SU-DHL-6 (cell line): ENCODE measurements around the gene NTSR2.

ENCODE experiments used
- H2AFZ ChIP-seq: fragments of 200-600 bp; sonication (generic); 2 replicates; pipeline ENCODE4 v1.6.1; 2014; ENCODE audit warnings: low read depth, mild to moderate bottlenecking, moderate library complexity, mixed read lengths, antibody characterized with exemption, low read length; ENCODE audit not compliant: severe bottlenecking
- H3F3A ChIP-seq: fragments of 200-600 bp; shearing (Covaris generic); 2 replicates; pipeline ENCODE4 v1.6.0; 2016; ENCODE audit warnings: antibody characterized with exemption, mild to moderate bottlenecking; ENCODE audit not compliant: insufficient read depth
- H3K27ac ChIP-seq: fragments of 200-600 bp; sonication (generic); 2 replicates; pipeline ENCODE4 v1.5.1; 2016; ENCODE audit warnings: low read depth, mild to moderate bottlenecking, low read length, moderate library complexity, mixed read lengths
- H3K27me3 ChIP-seq: fragments of 200-600 bp; sonication (generic), shearing (Covaris generic); 2 replicates; pipeline ENCODE4 v1.6.0; 2014; ENCODE audit warnings: mild to moderate bottlenecking, low read length
- H3K36me3 ChIP-seq: fragments of 200-600 bp; sonication (generic); 2 replicates; pipeline ENCODE4 v1.6.1; 2014; ENCODE audit warnings: mild to moderate bottlenecking, low read length, mixed read lengths
- H3K4me2 ChIP-seq: fragments of 300-600, 200-600 bp; shearing (Covaris generic), sonication (generic); 2 replicates; pipeline ENCODE4 v1.6.0; 2014; ENCODE audit warnings: low read length, low read depth, mild to moderate bottlenecking; ENCODE audit not compliant: poor library complexity, severe bottlenecking
- H3K4me3 ChIP-seq: fragments of 200-600 bp; sonication (generic); 2 replicates; pipeline ENCODE4 v1.5.1; 2014; ENCODE audit warnings: antibody characterized with exemption, low read length, mild to moderate bottlenecking, mixed read lengths; ENCODE audit not compliant: insufficient read depth, poor library complexity, severe bottlenecking
- H3K79me2 ChIP-seq: fragments of 200-600 bp; sonication (generic); 2 replicates; pipeline ENCODE4 v1.6.1; 2014; ENCODE audit warnings: mild to moderate bottlenecking, low read length, moderate library complexity; ENCODE audit not compliant: insufficient read depth
- H3K9ac ChIP-seq: fragments of 200-600 bp; sonication (generic); 2 replicates; pipeline ENCODE4 v1.7.0; 2014; ENCODE audit warnings: mild to moderate bottlenecking, low read length
- H3K9me2 ChIP-seq: fragments of 200-600 bp; sonication (generic); replicated peaks from 2 replicates; pipeline ENCODE4 v1.6.1; 2014; ENCODE audit warnings: low read length; ENCODE audit not compliant: insufficient read depth
- H3K9me3 ChIP-seq: fragments of 200-600 bp; sonication (generic); 2 replicates; pipeline ENCODE4 v1.6.1; 2014; ENCODE audit warnings: low read length, mixed read lengths; ENCODE audit not compliant: insufficient read depth
- H4K20me1 ChIP-seq: fragments of 200-600 bp; sonication (generic); 2 replicates; pipeline ENCODE4 v1.6.1; 2014; ENCODE audit warnings: low read depth, mild to moderate bottlenecking, antibody characterized with exemption, low read length, moderate library complexity, mixed read lengths
- CTCF ChIP-seq: fragments of 200-600 bp; sonication (generic); IDR thresholded peaks from one replicate; pipeline ENCODE4 v1.5.1; 2017; ENCODE audit warnings: antibody characterized with exemption, mild to moderate bottlenecking, low read length, moderate library complexity; ENCODE audit not compliant: insufficient read depth, poor library complexity, severe bottlenecking
- EZH2phosphoT487 ChIP-seq: fragments of 200-600 bp; sonication (generic), shearing (Covaris generic); conservative IDR thresholded peaks from 2 replicates; pipeline ENCODE4 v1.6.1; 2018; ENCODE audit warnings: mild to moderate bottlenecking, antibody characterized with exemption, low read length, moderate library complexity, mixed read lengths

The NTSR2 gene

GRCh38 chr2:11678306-11678960, 8.4 kb upstream of the NTSR2 start:
- H3K9me3 ChIP-seq = no peaks in the 10 kb centered on the region
- no peaks in the 10 kb centered on the region for H3K36me3 ChIP-seq
- no peak overlapping the region for H3K4me2 ChIP-seq
- no peaks in the 10 kb centered on the region for H3K27me3 ChIP-seq
- H3K9me2 ChIP-seq = no peaks in the 10 kb centered on the region
- TF ChIP-seq CTCF (no peak), EZH2phosphoT487 (no peak)
- H2AFZ ChIP-seq = no peak overlapping the region
- H3K9ac ChIP-seq = no peak overlapping the region
- no peak overlapping the region for H3K4me3 ChIP-seq
- H4K20me1 ChIP-seq = no peaks in the 10 kb centered on the region
- no peaks in the 10 kb centered on the region for H3K79me2 ChIP-seq
- H3K27ac ChIP-seq = no peak overlapping the region
- H3F3A ChIP-seq = no peaks in the 10 kb centered on the region

- Histone ChIP-seq H2AFZ (no peak overlapping the region), H3K4me3 (no peak overlapping the region), H3K4me2 (no peak overlapping the region), H3K27me3 (no peaks in the 10 kb centered on the region), H3K9ac (no peak overlapping the region), H3K9me3 (no peaks in the 10 kb centered on the region), H3K79me2 (no peaks in the 10 kb centered on the region), H3K27ac (no peak overlapping the region), H3K36me3 (no peaks in the 10 kb centered on the region), H3F3A (no peaks in the 10 kb centered on the region), H4K20me1 (no peaks in the 10 kb centered on the region), H3K9me2 (no peaks in the 10 kb centered on the region)
- TF ChIP-seq CTCF = no peak
- TF ChIP-seq EZH2phosphoT487 = no peak
These were observed 7.4 kb upstream of the NTSR2 start for GRCh38 chr2:11677136-11678055.

- H3K27me3 ChIP-seq = no peaks in the 10 kb centered on the region
- TF ChIP-seq EZH2phosphoT487 (no peak), CTCF (no peak)
- H3K9me2 ChIP-seq = no peaks in the 10 kb centered on the region
- H3F3A ChIP-seq = no peaks in the 10 kb centered on the region
- H3K27ac ChIP-seq = no peak overlapping the region
- no peak overlapping the region for H3K4me3 ChIP-seq
- no peak overlapping the region for H2AFZ ChIP-seq
- no peaks in the 10 kb centered on the region for H3K79me2 ChIP-seq
- no peak overlapping the region for H3K4me2 ChIP-seq
- no peak overlapping the region for H3K9ac ChIP-seq
- H4K20me1 ChIP-seq = no peaks in the 10 kb centered on the region
- no peaks in the 10 kb centered on the region for H3K36me3 ChIP-seq
- no peaks in the 10 kb centered on the region for H3K9me3 ChIP-seq
These were observed 6.6 kb upstream of the NTSR2 start for GRCh38 chr2:11676640-11677039.
